Head of caudate nucleus (tissue), 42 donors: ENCODE measurements around the gene AGA.

Experiments used
- DNase-seq, 42 donors: peaks; one replicate each; pipeline versions ENCODE4 v3.0.0 to v3.0.0-alpha.2; 2020 to 2021; ENCODE audit warnings: mixed read lengths in 7 of 42
- intact Hi-C: fragments of 100-400 bp; cut with DNase I; formaldehyde crosslinking; loops from one replicate; pipeline ENCODE4 v1.15.0; 2022

AGA gene

DNA sequence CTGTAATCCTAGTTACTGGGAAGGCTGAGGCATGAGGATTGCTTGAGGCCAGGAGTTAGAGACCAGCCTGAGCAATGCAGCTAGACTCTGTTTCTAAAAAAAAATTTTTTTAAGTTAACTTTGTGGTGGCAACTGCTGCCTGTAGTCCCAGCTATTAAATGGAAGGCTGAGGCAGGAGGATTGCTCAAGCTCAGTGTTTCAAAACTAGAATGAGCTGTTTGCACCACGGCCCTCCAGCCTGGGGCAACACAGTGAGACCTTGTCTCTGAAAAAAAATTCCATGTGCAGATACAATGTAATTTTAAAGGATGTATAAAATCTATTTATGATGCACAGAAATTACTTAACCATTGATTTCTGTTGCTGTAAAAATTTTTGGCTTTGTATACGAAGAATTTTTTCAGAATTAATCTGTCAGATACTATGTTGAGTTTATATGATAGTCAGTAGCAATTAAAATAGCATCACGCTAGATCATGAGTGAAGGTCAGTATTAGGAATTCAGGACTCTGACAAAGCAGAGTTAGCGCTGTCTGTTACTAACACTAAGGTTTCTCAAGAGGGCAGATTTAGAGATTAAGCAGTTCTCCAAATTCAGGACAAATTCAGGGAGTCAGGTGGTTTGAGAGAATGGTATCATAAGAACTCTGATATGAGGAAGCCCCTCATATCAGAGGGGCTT is 8.3 kb upstream of the AGA start:
- intact Hi-C loops = no loop called here
- DNase-seq = no peak

DNA sequence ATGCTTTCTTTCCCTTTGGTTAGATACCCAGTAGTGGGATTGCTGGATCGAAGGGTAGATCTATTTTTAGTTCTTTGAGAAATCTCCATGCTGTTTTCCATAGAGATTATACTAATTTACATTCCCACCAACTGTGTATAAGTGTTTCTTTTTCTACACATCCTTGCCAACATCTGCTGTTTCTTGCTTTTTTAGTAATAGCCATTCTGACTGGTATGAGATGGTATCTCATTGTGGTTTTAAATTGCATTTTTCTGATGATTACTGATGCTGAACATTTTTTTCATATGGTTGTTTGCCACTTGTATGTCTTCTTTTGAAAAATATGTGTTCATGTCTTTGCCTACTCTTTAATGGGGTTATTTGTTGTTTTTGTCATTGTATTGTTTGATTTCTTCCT is 6.6 kb upstream of the AGA start:
- no peak for DNase-seq
- intact Hi-C loops = no loop called here

DNA sequence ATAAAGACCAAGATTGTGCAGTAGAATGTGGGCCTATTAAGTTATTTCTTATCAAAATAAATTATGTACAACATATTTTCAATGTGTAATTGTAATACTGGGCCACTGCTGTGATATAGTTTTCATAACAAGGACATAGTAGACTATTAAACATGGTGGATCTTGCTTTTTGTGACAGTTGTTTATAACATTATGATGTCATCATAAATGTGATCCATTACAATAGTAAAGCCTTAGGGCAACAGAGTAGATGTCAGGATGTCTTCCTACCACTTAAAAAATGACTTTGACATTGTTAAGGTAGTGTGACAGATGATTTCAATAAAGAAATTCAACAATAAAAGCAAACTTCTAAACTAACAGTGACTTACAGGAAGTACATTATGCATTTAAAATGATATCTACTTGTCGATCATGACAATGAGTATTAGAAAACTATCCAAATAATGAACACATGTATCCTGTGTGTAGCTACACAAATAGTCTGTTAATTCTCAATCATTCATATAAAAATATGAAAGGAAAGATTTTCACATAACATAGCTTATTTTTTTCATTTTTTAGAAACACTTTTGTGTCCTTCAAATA is 5.3 kb upstream of the AGA start:
- intact Hi-C loops = no loop called here
- no peak for DNase-seq

DNA sequence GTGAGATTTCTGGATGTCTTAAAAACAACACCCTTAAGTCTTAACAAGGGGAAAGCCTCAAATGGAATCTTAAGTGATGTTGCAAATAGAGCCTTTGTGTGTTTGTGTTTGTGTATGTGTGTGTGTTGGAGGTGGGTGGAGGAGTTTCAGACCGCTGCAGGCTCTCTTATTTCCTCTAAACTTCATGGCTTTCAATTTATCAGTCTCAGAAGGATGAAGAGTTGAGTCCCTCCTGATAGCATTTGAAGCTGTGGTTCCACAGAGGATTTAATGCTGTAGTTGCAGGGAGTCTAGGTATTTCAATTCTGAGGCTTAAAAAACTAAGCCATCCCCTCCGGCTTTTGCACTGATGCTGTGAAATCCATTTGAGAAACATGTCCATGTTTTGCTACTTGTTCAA is 4.3 kb upstream of the AGA start:
- intact Hi-C loops = no loop called here
- DNase-seq = no peak

DNA sequence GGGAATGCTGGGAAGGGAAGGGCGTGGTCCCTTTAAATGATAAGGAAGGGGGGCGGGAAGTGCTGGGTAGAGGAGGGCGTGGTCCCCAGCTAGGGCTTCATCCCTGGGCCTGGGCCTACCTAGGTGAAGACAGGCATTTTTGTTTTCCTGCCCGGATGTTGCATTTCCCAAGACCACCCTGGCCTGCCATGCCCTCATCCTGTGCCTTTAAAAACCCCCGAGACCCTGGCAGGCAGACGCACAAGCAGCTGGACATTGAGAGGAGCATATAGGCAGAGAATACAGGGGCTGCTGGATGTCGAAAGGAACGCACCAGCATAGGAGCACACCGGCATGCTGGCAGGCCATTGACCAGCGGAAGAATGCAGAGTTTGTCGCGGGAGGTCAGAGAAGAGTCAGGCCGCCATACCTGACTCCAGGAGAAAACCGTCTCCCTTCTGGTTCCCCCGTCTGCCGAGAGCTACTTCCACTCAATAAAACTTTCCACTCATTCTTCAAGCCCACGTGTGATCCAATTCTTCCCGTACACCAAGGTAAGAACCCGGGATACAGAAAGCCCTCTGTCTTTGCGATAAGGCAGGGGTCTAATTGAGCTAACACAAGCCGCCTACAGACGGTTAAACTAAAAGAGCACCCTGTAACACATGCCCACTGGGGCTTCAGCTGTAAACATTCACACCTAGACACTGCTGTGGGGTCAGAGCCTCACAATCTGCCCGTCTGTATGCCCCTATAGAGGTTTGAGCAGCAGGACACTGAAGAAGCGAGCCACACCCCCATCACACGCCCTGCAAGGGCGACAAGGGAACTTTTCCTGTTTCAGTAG is 2.9 kb upstream of the AGA start:
- no peak for DNase-seq
- intact Hi-C loops = no loop called here

DNA sequence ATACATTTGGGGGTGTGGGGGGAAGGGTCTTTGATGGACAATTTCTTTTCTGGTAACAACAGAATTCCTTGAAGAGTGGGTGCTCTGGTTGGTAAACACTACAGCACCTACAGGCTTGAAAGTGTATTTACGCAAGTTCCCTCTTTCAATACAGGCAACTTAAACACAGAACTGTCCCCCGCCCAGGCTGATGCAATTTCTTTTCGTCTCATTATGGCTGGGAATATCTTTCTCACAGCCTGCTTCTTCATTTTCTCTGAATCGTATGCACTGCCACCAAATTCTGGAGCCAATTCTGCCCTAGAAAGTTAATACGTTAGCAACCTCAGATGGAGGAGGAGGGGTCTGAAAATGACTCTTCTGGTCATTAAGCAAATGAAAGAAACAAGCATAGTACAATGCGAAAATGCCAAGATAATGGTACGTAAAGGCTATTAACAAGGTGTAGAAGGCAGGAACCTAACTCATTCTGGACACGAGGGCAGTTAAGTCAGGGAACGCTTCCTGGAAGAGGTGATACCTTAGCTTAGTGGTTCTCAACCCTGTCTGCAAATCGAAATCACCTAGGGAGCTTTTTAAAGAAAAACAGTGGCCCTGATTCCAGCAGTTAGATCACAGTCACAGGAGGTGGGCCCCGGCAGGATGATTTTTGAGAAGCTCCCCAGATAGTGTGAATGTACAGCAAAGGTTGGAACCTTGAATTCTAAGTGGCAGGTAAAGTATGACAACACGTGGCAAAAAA is 1.0 kb downstream of the AGA start:
- peak in 1 of 42 donors; percentile 5 for DNase-seq
- intact Hi-C loops = no loop called here

DNA sequence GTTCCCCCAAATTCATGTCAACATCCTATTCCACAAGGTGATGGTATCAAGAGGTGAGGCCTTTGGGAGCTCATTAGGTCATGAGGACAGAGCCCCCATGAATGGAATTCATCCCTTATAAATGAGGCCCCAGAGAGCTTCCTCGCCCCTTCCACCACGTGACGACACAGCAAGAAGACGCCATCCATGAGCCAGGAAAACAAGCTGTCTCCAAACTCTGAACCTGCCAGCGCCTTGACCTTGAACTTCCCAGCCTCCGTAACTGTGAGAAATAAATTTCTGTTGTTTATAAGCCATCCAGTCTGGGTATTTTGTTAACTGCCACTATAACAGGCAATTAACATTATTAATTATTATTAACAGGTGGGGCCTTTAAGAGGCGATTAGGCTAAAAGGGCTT is 5.8 kb downstream of the AGA start:
- no peak for DNase-seq
- intact Hi-C loops = no loop called here

DNA sequence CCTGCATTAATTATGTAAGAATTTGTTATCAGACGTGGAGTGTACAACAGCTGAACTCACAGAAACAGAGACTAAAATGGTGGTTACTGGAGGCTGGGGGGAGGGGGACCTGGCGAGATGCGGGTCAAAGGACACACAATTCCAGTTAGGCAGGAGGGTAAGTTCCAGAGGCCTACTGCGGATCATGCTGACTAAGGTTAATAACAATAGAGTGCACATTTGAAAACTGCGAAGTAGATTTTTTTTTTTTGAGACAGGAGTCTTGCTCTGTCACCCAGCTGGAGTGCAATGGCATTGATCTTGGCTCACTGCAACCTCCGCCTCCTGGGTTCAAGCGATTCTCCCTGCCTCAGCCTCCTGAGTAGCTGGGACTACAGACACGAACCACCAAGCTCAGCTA is 7.6 kb downstream of the AGA start:
- DNase-seq = no peak
- intact Hi-C loops = no loop called here

DNA sequence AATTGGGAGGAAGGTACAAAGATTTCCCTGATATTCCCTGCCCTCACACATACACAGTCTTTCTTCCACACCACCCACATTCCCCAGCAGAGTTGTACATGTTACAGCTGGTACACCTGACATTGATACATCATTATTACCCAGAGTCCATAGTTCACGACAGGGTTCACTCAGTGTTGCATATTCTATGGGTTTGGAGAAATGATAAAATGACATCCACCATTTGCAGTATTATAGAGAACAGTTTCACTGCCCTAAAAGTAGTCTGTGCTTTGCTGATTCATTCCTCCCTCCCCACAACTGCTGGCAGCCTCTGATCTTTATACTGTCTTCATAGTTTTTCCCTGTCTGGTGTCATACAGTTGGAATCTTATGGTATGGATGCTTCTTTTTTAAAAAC is 15.0 kb downstream of the AGA start:
- peak in 5 of 42 donors; percentile 11 to 52 (median 25) for DNase-seq
- intact Hi-C loops = no loop called here

DNA sequence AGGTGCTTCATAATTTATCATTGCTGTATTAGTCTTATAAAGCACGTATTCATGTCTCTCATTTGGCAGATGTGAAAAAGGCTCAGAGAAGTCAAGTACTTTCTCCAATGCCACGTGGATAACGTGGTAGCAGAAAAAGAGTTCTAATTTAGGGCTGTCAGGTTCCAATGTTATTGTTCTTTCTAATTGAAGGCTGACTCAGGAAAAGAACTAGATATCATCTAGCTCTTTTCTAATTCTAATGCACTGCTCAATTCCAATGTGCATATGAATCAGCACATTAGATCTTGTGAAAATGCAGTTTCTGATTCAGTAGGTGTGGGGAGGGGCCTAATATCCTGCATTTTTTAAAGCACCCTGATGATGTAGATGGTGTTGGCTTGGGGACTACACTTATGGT is 22.8 kb downstream of the AGA start:
- peak in 9 of 42 donors; percentile 10 to 63 (median 35) for DNase-seq
- intact Hi-C loops = no loop called here

DNA sequence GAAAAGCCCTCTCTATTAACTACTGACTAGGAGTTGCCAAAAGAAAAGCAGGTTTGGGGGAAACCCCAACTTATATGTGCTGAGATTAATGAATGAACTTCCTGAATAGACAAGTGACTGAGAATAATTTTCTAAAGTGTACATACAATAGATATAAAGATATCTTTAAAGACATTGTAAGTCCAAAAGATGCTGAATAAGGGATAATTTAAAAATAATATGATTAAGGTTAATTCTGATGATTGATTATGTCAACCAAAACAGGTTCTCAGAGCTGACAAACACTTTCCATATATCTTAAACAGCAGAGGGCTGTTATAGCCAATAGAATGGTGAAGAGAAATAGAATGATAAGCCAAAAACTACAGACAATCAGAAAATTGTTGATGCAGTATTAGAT is 28.6 kb downstream of the AGA start:
- DNase-seq = no peak
- intact Hi-C loops = no loop called here

DNA sequence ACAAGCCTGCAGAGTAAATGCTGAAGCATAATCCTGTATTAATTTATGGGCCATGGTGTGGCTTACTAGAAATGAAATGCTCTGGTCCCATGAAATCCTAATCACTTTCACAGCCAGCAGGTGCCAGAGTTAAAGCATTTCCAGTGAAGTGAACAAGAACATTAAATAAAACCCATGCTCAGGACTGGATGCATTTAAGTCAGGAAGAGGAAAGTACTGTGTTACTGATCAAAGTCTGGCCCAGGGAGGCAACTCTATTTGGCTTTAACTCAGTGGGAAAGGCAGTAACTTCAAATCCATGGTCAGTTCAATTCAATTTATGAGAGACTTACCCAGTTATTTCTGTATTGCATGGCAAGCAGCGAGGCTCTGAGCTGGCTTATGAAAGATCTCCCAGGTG is 29.2 kb downstream of the AGA start:
- no peak for DNase-seq
- intact Hi-C loops = no loop called here

DNA sequence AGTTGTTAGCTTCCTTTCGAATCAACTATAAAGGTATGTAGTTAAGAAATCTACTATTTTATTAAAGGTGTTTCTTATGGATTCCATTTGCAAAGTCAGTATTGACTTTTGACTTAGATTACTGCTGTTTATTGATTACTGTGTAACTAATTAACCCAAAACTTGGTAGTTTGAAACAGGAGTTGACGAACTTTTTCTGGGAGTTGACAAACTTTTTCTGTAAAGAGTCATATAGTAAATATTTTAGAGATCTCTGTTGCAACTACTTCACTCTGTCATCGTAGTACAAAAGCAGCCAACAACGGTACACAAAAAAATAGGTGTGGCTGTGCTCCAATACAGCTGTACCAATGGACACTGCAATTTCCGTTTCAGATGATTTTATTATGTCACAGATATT is 30.2 kb downstream of the AGA start:
- no peak for DNase-seq
- intact Hi-C loops = no loop called here

DNA sequence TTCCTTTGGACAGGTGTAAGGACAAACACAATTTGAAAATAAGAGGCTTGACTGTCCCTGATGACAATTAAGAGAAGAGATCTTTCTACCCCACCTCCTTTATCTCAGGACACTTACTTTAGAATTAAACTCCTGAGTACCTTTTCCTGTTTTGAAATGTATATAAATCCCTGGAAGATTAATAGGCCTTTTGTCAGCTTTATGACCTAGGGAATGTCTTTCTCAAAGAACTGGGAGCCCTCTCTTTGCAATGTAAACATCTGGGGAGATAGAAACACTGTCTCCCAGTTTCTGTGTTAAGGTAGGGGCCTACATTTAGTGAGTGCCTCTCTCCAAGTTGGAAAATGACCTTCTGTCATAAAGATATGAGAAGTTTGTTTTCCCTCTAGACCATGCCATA is 31.7 kb downstream of the AGA start:
- no peak for DNase-seq
- intact Hi-C loops = no loop called here

DNA sequence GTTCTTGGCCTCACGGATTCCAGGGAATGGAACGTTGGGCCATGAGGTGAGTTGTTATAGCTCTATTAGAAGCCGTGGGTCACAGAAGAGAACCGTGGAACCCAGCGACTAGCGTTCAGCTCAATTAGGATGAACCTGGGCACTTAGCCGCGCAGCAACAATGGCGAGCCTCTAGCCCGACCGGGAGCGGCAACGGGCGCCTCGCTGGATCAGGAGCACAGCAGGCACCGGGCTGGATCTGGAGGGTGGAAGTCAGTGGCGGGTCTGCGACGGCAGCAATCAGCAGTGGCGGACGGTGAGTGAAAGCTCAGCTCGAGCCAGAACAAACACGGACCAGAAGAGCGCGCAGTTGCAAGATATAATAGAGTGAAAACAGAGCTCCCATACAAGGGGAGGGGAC is 34.2 kb downstream of the AGA start:
- intact Hi-C loops = no loop called here
- no peak for DNase-seq

DNA sequence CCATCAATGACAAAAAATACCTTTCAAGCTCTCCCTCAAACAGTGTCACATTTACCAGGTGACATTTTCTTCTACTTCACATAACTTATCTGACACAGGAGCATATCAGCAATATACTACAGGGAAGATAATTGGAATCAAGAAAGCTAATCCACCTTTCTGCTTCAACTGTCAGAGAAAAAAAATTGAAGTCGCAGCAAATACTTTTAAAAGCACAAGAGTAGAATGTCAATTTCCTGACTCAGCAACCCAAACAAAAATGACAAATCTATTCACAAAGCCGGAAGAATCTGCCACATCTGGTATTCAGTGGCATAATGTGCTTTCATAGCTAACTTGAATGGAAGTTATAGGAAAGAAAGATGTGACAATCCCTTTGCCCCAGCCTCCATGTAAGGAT is 36.7 kb downstream of the AGA start:
- intact Hi-C loops = no loop called here
- no peak for DNase-seq

DNA sequence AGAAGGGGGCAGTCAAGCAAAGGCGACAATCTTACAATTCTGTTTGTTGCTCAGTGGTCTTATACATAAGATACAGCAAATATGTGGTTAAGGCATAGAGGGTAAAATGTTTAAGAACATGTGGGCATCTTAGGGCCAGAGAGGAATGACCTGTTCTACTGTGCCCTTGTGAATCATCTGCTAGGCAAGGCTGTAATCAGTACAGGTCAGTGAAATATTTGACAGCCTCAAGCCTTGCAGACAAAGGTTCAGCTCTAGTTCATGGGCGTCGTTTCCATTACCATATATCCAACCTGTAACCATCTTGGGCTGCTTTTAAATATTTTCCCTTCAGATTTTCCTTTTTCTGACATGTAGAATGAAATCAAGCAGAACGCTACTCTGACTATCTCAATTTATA is 37.3 kb downstream of the AGA start:
- DNase-seq = no peak
- intact Hi-C loops = no loop called here

DNA sequence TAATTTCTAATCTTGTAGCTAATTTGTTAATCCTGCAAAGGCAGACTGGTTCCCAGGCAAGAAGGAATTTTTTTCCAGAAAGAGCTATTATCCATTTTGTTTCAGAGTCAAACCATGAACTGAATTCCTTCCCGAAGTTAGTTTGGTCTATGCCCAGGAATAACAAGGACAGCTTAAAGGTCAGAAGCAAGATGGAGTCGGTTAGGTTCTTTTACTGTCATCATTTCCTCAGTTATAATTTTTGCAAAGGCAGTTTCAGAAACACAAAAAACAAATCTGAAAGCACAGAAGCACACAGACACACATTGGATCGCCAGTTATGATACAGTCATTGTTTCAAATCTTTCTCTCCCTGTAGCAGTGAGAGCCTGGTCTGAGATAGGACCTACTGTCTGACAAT is 37.9 kb downstream of the AGA start:
- intact Hi-C loops = no loop called here
- DNase-seq = no peak

DNA sequence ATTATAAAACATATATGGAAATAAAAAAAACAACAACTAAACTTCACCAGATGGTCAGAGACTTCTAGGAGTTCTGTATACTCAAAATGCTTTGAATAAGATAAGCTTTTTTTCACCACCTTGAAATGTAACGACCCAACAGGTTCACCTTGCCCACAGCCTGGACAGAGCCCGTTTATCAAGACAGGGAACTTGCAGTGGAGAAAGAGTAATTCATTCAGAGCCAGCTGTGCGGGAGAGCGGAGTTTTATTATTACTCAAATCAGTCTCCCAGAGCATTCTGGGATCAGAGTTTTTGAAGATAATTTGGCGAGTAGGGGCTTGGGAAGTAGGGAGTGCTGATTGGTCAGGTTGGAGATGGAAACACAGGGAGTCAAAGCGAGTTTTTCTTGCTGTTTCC is 38.5 kb downstream of the AGA start:
- intact Hi-C loops = no loop called here
- no peak for DNase-seq

DNA sequence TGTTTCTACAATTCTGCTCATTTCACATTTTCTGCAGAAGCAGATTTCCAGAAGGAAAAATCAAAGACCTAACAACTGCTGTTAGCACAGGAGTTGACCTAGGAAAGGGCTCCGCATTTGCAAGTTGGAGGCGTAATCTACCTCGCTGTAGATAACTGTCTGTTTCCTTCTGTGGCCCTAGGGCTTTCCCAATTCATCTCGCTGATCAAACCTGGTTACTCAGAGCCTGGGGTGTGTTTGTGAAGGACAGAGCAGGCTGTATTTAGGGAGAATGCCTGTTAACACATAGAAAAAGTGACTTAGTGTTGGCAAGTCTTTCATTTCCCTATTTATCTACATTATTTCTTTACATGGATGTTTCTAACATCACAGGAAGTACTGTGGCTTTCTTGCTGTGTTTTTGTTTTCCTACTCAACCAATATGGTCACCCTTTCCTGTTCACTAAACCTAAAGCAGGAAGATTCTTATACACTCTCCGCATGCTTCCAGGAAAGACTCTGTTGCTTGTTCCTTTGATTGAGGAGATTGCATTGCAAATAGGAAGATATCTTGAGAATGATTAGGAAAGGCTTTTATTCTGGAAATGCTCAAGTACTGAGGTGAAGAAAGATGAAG is 40.5 kb downstream of the AGA start:
- intact Hi-C loops = no loop called here
- DNase-seq = no peak
